PC-3 (cell line): ENCODE data around the gene ARHGEF11.

Source experiments
- EZH2 ChIP-seq: fragments of 300-600 bp; sonication (generic); IDR thresholded peaks from one replicate; pipeline ENCODE4 v1.6.1; 2017; ENCODE audit warnings: antibody characterized with exemption, mild to moderate bottlenecking, low read length; ENCODE audit not compliant: unreplicated experiment
- TF ChIP-seq, protein P1 (sequence below): fragments of 300-600 bp; sonication (generic); conservative IDR thresholded peaks from 2 replicates; pipeline ENCODE4 v1.5.1; 2017; ENCODE audit warnings: antibody characterized with exemption, low read depth, mild to moderate bottlenecking, low read length

DNA sequence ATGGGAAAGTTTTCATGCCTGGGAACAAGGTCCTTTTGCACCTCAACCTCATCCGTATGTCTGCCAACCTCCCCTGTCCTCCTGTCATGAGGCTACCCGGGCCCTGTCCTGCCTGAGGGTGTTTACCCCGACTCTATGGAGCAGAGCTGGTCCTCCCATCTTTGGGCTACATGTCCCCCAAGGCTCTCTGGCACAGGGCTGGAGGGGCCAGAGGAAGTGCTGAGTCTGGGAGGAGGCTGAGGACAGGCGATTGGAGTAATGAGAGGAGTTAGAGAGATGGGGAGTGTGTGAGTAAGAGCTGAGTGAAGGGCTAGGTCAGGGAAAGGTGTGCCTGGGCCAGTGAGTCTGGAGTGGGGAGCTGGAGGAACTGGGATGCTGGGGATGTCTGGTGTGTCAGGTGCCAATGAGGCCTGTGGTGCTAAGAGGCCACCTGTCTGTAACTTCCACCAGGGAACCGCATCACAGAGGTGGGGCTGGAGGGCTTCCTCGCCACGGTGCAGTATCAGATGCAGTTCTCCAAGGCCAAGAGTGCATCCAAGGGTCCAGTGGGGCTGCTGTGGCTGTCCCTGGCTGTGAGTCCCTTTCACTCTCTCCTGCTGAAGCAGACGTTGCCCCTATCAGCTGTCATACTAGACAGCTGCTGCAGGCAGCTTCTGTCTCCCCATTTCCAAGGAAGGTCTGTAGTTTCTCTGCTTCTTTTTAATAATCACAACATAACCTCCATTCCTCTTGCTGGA lies 113.4 kb downstream of the ARHGEF11 start:
- TF ChIP-seq, protein P1, sequence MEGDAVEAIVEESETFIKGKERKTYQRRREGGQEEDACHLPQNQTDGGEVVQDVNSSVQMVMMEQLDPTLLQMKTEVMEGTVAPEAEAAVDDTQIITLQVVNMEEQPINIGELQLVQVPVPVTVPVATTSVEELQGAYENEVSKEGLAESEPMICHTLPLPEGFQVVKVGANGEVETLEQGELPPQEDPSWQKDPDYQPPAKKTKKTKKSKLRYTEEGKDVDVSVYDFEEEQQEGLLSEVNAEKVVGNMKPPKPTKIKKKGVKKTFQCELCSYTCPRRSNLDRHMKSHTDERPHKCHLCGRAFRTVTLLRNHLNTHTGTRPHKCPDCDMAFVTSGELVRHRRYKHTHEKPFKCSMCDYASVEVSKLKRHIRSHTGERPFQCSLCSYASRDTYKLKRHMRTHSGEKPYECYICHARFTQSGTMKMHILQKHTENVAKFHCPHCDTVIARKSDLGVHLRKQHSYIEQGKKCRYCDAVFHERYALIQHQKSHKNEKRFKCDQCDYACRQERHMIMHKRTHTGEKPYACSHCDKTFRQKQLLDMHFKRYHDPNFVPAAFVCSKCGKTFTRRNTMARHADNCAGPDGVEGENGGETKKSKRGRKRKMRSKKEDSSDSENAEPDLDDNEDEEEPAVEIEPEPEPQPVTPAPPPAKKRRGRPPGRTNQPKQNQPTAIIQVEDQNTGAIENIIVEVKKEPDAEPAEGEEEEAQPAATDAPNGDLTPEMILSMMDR = no peak
- no peak for TF ChIP-seq EZH2
